OCI-LY3 (cell line): ENCODE measurements around the gene NR5A2.

ENCODE experiments used
- CTCF ChIP-seq: fragments of 200-600, 300-600 bp; sonication (generic); IDR thresholded peaks from 2 replicates; pipeline ENCODE4 v1.5.1; 2014; ENCODE audit warnings: antibody characterized with exemption, low read length, low read depth
- EZH2phosphoT487 ChIP-seq: fragments of 200-600 bp; shearing (Covaris generic); IDR thresholded peaks from 2 replicates; pipeline ENCODE4 v1.6.1; 2018; ENCODE audit warnings: antibody characterized with exemption, mixed run types, low read depth

- TF ChIP-seq CTCF (no peak), EZH2phosphoT487 (no peak)
Measured at GRCh38 chr1:200053091-200053490, 25.6 kb downstream of the NR5A2 start.
